ENCODE results near the gene ST3GAL3.

The ST3GAL3 gene

DNA sequence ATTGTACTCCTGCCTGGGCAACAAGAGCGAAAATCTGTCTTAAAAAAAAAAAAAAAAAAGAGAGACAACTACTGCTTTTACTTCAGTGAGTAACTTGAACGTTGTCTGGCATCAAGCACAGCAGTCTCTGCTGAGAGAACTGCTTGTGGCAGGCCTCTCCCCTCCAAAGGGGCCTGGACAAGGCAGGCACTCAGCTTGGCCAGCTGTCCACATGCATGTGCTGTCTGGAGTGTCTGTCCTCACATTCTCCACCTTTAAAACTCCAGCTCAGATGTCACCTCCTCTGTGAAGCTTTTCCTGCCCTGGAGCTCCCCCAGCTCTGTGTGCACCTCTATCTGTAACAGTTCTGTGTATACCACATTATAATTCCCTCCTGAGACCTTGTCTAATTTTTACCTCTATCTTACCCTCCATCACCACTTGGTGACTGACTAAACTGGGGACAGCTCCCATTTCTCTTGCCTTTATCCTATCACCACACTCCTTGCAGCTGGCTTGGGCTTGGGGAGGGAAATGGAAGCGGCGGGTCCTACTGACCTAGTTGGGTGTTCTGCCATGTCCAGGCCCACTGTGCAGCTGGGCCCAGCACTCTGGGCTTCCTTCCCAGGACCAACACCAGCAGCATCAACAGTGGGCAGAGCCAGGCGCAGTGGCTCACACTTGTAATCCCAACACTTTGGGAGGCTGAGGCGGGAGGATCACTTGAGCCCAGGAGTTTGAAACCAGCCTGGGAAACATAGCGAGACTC lies 154.8 kb downstream of the ST3GAL3 start:
- H3K9ac ChIP-seq (ENCODE audit: insufficient read length), result no peak overlapping the region
- 0 out of 2 replicates have a peak overlapping the region, but pooled peaks have one; percentile 25 for H3K27ac ChIP-seq
- peaks cover 14% of the 10 kb centered on the region; the same call in 1 of the 2 replicates for H3K36me3 ChIP-seq (ENCODE audit: insufficient read depth, low read length)
- DNase-seq (ENCODE audit: low read depth, low spot score), result no peak
- no peaks in the 10 kb centered on the region for H3K9me3 ChIP-seq (ENCODE audit: low read depth, low read length)
- H3K4me3 ChIP-seq, result no peak overlapping the region
- TF ChIP-seq EZH2 (IDR thresholded peaks at IDR 0.05), result no peak
- no peak for TF ChIP-seq POLR2AphosphoS5 (IDR thresholded peaks at IDR 0.05; ENCODE audit: borderline replicate concordance, low read depth, low read length)
- TF ChIP-seq FOXP2 (optimal IDR thresholded peaks at IDR 0.05; ENCODE audit: control extremely low read depth, extremely low read length, insufficient read depth), result no peak

DNA sequence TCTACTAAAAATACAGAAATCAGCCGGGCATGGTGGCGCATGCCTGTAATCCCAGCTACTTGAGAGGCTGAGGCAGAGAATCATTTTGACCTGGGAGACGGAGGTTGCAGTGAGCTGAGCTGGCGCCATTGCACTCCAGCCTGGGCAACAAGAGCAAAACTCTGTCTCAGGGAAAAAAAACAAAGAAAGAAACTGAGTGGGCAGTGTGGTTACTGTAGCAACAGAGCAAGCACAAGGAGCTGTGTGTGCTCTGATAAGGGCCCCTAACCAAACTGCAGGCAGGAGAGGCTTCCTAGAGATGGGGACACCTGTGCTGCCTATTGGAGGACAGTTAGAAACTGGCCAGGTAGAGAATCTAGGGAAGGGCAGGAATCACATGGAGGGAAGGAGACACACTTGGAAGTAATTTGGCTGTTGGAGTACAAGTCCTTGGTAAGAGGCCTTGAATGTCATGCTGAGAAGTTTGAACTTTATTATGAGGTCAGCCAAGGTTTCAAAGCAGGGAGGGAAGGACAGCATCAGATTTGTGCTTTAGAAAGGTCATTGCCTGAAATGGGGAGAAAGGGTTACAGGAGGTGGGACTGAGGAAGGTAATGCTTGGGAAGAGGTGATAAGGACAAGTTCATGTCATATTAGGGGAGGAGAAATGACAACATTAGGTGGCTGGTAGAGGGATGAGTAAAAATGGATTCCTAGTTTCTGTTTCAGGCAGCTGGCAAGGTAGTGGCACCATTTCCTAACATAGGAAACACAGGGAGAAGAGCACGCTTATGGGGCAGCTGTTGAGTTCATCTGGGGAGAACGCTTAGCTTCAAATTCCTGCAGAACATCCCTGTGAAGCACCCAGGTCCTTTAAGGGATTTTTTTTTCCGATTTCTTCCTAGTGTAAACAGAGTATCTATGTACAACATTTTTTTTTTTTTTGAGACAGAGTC lies 157.0 kb downstream of the ST3GAL3 start:
- Histone ChIP-seq H3K4me3 (no peak overlapping the region), H3K27ac (peak overlapping the region; percentile 76), H3K36me3 (ENCODE audit: insufficient read depth, low read length) (peaks cover 14% of the 10 kb centered on the region; the same call in 1 of the 2 replicates), H3K9ac (ENCODE audit: insufficient read length) (no peak overlapping the region), H3K9me3 (ENCODE audit: low read depth, low read length) (no peaks in the 10 kb centered on the region)
- TF ChIP-seq POLR2AphosphoS5 (IDR thresholded peaks at IDR 0.05; ENCODE audit: borderline replicate concordance, low read depth, low read length) (no peak), FOXP2 (optimal IDR thresholded peaks at IDR 0.05; ENCODE audit: control extremely low read depth, extremely low read length, insufficient read depth) (no peak), EZH2 (IDR thresholded peaks at IDR 0.05) (no peak)
- no peak for DNase-seq (ENCODE audit: low read depth, low spot score)

DNA sequence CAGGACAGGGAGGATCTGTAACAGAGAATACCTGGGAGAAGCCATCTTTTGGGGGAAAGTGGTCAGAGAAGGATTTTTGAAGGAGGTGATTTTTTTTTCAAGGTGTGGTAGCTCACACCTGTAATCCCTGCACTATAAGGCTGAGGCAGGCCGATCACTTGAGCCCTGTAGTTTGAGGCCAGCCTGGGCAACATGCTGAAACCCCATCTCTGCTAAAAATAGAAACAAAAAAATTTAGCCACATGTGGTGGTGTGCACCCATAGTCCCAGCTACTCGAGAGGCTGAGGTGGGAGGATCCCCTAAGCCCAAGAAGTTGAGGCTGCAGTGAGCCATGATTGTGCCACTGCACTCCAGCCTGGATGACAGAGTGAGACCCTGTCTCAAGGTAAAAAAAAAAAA lies 158.9 kb downstream of the ST3GAL3 start:
- Histone ChIP-seq H3K9me3 (ENCODE audit: low read depth, low read length) (no peaks in the 10 kb centered on the region), H3K27ac (peak overlapping the region; percentile 88), H3K36me3 (ENCODE audit: insufficient read depth, low read length) (peaks cover 10% of the 10 kb centered on the region; the same call in 1 of the 2 replicates), H3K4me3 (no peak overlapping the region), H3K9ac (ENCODE audit: insufficient read length) (no peak overlapping the region)
- no peak for DNase-seq (ENCODE audit: low read depth, low spot score)
- TF ChIP-seq FOXP2 (optimal IDR thresholded peaks at IDR 0.05; ENCODE audit: control extremely low read depth, extremely low read length, insufficient read depth) (no peak), EZH2 (IDR thresholded peaks at IDR 0.05) (no peak), POLR2AphosphoS5 (IDR thresholded peaks at IDR 0.05; ENCODE audit: borderline replicate concordance, low read depth, low read length) (no peak)

DNA sequence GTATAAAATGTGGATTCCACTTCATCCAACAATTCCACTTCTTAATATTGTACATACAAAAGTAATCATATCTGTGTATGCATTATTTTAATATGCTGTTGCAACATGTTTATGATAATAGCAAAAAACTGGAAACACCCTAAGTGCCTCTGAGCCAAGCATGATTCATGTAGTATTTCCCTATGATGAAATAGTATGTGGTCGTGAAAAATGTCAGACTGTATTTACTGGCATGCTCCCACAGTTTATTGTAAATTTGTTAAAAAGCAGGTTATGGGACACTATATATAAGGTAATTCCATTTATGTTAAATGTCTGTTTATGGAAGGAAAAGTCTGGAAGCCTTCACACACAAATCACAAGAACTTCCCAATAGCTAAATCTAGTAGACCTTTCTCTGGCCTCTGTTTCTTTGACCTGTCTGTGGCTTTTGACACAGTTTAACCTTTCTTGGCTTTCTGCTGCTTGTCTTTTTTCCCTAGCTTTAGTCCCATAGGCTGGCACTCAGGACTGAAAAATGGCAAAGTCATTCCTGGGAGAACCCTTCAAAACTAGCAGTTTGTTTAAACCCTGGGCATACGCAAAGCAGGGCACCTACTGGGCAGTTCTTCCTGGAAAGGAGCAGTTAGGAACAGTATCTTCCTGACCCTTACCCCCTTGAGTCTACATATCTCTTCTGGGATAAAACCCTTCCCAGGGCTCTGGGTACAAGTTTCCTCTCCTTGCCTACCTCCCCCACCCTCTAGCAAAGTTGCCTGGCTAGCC lies 160.8 kb downstream of the ST3GAL3 start:
- TF ChIP-seq EZH2 (IDR thresholded peaks at IDR 0.05), result no peak
- TF ChIP-seq POLR2AphosphoS5 (IDR thresholded peaks at IDR 0.05; ENCODE audit: borderline replicate concordance, low read depth, low read length), result no peak
- no peak for TF ChIP-seq FOXP2 (optimal IDR thresholded peaks at IDR 0.05; ENCODE audit: control extremely low read depth, extremely low read length, insufficient read depth)
- Histone ChIP-seq H3K27ac (peak overlapping the region; percentile 61), H3K4me3 (no peak overlapping the region), H3K36me3 (ENCODE audit: insufficient read depth, low read length) (peaks cover 5% of the 10 kb centered on the region; the same call in 1 of the 2 replicates), H3K9ac (ENCODE audit: insufficient read length) (no peak overlapping the region), H3K9me3 (ENCODE audit: low read depth, low read length) (no peaks in the 10 kb centered on the region)
- DNase-seq (ENCODE audit: low read depth, low spot score), result no peak

DNA sequence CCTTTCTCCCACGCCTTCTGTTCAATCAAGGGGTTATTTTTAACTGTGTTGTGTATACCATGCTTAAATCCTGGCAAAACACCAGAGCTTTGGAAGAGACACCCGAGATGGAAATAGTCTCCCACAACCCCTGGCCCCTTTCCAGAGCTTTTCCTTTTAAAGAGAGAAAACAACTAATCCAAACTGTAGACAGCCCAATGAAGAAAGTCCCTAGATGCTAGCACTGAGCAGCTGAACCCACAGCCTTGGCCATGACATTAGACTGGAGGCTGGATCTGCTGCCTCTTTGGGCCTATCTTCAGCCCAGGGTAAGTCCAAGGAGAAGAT lies 161.4 kb downstream of the ST3GAL3 start:
- TF ChIP-seq EZH2 (IDR thresholded peaks at IDR 0.05) (no peak), FOXP2 (optimal IDR thresholded peaks at IDR 0.05; ENCODE audit: control extremely low read depth, extremely low read length, insufficient read depth) (no peak), POLR2AphosphoS5 (IDR thresholded peaks at IDR 0.05; ENCODE audit: borderline replicate concordance, low read depth, low read length) (no peak; the same call in 1 of the 2 replicates)
- no peak for DNase-seq (ENCODE audit: low read depth, low spot score)
- no peaks in the 10 kb centered on the region; the same call in 1 of the 2 replicates for H3K36me3 ChIP-seq (ENCODE audit: insufficient read depth, low read length)
- H3K9ac ChIP-seq (ENCODE audit: insufficient read length), result no peak overlapping the region
- H3K4me3 ChIP-seq, result no peak overlapping the region
- no peaks in the 10 kb centered on the region for H3K9me3 ChIP-seq (ENCODE audit: low read depth, low read length)
- peak overlapping the region; percentile 61 for H3K27ac ChIP-seq

DNA sequence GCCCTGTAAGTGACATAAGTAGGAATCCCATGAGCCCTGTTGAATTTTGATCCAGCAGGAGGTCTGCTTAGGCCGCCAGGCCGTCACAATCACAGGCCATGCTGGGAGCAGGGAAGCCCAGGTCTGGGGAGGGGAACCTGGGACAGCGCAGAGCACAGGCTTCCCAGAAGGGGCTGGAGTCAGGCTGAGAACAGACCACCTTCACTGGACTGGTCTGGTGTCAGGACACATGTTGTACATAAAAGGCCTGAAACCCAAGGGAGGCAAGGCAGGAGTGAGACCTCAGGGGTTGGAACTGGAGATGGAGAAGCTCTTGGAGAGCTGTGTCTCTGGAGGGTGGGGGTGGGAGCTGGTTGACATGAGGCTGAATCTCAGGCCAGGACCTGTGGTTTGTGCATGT lies 163.0 kb downstream of the ST3GAL3 start:
- Histone ChIP-seq H3K4me3 (no peak overlapping the region), H3K9me3 (ENCODE audit: low read depth, low read length) (no peaks in the 10 kb centered on the region), H3K9ac (ENCODE audit: insufficient read length) (no peak overlapping the region), H3K27ac (no peak overlapping the region), H3K36me3 (ENCODE audit: insufficient read depth, low read length) (no peaks in the 10 kb centered on the region)
- no peak for DNase-seq (ENCODE audit: low read depth, low spot score)
- TF ChIP-seq POLR2AphosphoS5 (IDR thresholded peaks at IDR 0.05; ENCODE audit: borderline replicate concordance, low read depth, low read length), result no peak

DNA sequence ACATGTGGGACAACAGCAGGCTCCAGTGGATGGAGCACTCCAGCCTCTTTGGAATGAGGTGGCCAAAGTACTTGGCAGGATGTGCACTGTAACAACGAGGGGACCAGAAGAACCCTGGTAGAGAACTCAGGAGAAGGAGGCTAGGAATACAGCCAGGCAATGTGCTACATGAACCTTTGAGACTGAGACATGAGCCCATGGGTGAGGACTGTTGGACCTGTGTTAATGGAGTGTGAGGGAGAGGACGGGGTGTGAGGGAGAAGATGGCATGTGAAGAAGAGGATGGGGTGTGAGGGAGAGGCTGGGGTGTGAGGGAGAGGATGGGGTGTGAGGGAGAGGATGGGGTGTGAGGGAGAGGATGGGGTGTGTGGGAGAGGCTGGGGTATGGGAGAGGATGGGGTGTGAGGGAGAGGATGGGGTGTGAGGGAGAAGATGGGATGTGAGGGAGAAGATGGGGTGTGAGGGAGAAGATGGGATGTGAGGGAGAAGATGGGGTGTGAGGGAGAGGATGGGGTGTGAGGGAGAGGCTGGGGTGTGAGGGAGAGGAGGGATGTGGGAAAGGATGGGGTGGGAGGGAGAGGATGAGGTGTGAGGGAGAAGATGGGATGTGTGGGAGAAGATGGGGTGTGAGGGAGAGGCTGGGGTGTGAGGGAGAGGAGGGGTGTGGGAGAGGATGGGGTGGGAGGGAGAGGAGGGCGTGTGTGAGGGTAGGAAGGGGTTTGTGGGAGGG lies 164.0 kb downstream of the ST3GAL3 start:
- H3K27ac ChIP-seq, result no peak overlapping the region
- DNase-seq (ENCODE audit: low read depth, low spot score), result no peak
- no peak for TF ChIP-seq EZH2 (IDR thresholded peaks at IDR 0.05)
- no peak for TF ChIP-seq POLR2AphosphoS5 (IDR thresholded peaks at IDR 0.05; ENCODE audit: borderline replicate concordance, low read depth, low read length)
- TF ChIP-seq FOXP2 (optimal IDR thresholded peaks at IDR 0.05; ENCODE audit: control extremely low read depth, extremely low read length, insufficient read depth), result no peak
- H3K4me3 ChIP-seq, result no peak overlapping the region
- no peaks in the 10 kb centered on the region for H3K36me3 ChIP-seq (ENCODE audit: insufficient read depth, low read length)
- no peaks in the 10 kb centered on the region for H3K9me3 ChIP-seq (ENCODE audit: low read depth, low read length)
- H3K9ac ChIP-seq (ENCODE audit: insufficient read length), result no peak overlapping the region
